ENCODE results near the gene HS1BP3. TPM values are rescaled to one million over a fixed set of nuclear protein-coding genes. Genes with fewer than 3 reads are reported as not detected.

HS1BP3 gene
- total RNA-seq, 1 donor from 2014 or later: 20.1 TPM

DNA sequence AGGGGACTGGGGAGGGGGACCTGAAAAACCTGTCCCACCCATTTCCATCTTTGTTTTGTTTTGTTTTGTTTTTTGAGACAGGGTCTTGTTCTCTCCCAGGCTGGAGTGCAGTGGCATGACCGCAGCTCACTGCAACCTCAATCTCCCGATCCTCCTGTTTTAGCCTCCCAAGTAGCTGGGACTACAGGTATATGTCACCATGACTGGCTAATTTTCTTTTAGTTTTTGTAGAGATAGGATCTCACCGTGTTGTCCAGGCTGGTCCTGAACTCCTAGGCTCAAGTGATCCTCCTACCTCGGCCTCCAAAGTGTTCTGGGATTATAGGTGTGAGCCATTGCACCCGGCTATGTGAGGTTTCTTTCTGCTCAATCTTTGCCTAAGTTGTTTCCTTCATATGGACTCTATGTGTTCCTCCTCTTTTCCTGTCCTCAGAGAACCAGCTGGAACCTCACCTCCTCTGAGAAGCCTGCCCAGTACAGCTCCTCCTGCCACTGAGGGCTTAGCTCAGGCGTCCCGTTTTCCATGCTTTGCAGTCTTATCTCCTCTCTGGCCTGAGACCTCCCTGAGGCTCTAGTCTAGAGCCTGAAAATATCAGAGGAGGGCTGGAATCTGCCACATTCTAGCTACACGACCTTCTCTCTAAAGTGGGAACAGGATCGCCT, 74.8 kb downstream of the HS1BP3 start:
- no peak for ATAC-seq
- no peak for DNase-seq (ENCODE audit: low spot score)

DNA sequence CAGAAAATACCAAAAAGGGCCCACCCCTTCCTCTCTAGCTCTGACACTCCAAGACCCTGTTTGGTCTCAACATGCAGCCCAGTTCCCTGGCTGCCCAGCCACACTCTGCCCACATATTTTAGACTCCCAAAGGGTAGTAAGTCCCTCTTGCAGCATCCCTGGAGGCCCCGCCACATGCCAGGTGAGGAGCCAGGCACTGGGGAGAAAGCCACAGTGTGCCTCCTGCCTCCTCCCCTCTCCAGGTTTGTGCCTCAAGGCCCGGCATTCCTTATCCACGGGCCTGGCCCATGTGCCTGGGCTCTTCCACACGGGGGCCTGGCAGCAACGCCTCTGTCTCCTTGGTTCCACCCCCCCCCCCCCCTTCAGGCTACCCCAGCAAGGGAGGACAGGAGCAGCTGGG, 75.5 kb downstream of the HS1BP3 start:
- DNase-seq (ENCODE audit: low spot score) (no peak), ATAC-seq (no peak)

DNA sequence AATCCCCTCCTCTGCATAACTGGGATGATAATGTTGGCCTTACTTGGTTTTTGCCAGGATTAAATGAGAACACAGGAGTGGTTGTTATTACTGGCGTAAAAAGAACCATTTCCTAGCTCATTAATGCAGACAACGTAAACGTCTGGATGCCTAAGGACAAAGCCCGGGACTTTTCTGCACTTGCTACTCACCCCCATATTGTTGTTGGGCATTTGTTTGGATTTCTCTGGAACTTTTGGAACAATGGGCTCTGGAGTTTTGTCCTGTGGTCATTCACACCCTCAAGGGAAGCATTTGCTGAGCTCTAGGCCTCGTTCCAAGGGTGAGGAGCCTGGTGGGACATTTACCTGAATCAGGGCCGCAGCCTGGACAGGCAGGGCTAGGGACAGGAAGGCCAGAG, 76.0 kb downstream of the HS1BP3 start:
- DNase-seq (ENCODE audit: low spot score) (no peak), ATAC-seq (no peak)

DNA sequence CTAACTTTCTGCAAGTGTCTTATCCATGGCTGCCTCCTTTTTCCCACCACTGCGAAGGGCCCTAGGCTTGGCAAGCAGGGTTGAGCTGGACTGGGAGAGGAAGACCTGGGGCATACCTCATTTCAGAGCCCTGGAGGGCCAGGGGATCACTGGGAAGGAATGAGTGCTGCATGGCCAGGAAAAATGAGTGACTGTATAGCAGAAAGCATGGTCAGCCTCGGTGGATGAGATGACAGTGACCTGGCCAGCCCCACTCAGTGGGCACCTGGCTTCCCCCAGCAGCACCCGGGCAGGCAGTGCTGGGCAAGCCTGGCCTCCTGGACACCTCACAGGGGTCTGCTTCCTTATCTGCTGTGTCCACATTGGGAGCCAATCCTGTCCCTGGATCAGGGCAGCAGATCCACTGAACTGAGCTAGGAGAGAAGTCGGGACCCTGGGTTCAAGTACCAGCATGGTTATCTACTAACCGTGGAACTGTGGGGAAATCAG, 76.4 kb downstream of the HS1BP3 start:
- DNase-seq (ENCODE audit: low spot score) (no peak), ATAC-seq (no peak)

DNA sequence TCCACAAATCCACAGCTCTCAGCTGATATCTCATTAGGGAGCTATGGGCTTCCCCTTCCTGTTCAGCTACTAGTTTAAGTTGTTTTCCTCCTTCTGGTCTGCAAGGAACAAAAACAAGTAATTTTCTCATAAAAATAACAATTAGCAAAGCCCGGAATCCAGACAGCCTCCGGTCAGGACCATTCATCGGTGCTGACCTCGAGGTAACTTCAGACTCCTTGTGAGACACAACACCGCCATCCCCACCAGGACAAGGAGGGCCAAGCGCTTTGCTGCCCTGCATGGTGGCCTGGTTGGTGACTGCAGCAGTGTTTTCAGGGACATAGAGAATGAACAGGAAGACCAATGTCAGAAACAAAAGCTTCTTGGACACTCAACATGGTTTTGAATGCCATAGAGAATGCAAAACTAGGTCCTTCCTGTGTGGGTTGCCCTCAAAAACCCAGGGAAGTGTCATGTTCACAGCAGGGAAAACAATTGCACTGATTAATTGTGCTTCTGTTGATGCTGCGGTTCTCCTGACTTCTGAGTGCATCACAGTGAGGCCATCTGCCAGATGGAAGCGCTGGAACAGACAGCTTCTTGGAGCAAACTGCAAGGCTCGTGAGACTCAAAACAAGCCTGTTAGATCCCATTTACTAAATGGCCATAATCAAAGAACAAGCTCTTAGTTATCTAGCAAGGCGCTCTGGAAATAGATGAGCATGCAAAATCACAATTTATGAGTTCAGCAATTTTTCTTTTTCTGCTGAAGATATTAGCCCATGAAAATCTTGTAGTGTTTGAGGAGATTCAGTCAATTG, 77.1 kb downstream of the HS1BP3 start:
- DNase-seq (ENCODE audit: low spot score) (no peak), ATAC-seq (no peak)

DNA sequence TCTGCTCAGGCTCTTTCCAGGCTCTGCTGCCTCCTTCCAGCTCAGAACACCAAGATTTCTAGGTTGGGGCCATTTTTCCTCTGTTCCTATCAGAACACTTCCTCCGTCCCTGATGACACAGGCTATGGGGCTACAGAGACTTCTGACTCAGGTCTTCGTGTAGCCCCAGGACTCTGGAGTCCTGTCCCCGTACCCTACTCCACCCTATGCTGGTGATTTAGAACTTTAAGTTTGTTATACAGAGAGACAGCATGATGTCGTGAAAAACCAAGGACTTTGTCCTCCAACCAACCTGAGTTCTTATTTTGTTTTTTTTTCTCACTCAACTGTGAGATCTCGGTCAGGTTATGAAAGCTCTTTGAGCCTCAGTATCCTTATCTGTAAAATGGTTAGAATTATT, 78.7 kb downstream of the HS1BP3 start:
- DNase-seq (ENCODE audit: low spot score) (no peak), ATAC-seq (no peak)

DNA sequence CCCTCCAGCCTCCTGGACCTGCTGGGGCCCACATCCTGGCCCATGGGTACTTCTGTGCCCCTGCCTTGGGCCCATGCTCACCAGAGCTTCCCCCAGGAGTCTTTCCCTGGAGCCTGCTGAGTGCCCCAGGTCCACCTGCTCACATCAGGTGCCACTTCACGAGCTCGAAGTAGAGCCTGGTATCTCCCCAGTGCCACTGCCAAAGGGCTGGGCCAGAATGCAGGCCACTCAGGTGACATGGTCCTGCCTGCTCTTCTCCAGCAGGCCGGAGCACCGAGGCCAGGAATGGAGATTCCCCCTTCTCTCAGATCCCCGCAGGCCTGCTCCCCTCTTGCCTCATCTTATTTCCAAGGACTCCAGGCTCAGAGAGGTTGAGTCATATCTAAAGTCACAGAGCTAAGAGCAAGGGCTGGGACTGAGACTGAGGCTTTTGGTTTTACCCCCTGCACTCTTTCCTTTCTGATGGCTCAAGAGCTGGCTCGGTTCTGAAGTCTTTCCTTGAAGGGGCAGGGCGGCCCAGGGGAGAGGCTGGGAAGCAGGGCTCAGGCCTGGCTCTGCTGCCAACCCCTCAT, 79.2 kb downstream of the HS1BP3 start:
- DNase-seq (ENCODE audit: low spot score) (no peak), ATAC-seq (peak; percentile 5)

DNA sequence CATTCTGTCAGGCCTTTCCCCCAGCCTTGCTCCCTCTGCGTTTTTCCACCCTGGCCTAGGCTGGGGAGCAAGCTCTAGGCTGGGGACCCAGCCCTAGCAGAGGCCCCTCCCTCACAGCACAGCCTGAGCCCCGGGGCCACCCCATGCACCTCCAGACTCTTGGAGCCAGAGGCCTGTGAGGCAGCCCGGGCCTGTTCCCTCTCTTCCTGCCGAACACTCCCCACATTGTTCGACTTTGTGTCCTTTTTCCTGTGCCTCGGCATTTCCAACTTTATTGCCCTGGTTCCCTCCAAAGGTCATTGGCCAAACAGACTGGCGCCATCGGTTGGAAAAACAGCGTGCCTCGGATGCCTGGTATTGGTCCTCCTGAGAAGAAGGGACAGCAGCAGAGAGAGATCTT, 79.7 kb downstream of the HS1BP3 start:
- DNase-seq (ENCODE audit: low spot score) (no peak), ATAC-seq (no peak)

DNA sequence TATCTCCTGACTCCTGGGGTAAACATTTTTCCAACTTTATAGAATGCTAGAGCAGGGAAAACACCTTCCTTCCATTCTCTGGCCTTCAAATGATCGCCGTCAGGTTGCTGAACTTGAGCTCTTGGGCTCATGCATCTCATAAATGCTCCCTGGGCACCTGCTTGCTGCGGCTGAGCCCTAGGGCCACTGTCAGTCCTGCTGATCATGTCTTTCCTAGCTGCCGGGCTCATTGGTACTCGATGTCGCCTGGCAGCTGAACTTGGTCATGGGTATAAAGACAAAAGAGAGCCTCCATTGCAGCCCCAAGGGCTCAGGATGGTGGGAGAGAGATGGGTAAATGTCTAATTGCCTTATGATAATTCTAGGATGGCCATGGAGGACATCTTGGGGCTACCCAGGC, 80.6 kb downstream of the HS1BP3 start:
- ATAC-seq: peak; percentile 3
- no peak for DNase-seq (ENCODE audit: low spot score)

DNA sequence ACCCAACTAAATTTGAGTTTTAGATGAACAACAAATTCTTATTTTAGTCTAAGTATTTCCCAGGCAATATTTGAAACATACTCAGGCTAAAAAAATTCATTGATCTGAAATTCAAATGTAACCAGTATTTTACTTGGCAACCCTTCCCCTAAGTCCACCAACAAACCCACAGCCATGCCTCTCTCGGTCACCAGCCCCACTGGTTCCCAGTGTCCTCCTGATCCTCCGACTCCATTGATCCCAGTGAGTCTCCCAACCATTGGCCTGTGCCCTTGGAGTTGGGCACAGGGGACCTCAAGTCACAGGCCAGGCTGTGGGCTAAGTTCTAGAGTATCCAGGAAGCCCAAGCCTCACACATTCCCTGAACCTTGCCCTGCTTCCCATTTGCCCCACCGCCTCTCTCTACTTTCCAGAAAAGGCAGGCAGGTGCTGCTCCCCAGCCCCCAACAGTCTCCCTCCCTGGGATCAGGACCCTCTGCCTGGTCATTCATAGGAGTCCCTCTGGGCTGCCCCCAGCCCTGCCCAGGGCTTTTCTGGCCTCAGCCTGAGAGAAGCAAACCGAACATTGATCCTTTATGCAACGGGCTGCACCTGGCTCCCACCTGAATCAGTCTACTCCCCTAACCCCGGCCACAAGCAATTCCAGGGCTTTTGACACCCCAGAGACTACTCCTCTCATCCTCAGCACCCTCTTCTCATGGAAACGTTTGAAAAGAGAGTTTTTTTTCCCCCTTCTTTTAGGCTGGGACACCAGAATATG, 81.3 kb downstream of the HS1BP3 start:
- ATAC-seq (peak; percentile 74), DNase-seq (ENCODE audit: low spot score) (no peak)

DNA sequence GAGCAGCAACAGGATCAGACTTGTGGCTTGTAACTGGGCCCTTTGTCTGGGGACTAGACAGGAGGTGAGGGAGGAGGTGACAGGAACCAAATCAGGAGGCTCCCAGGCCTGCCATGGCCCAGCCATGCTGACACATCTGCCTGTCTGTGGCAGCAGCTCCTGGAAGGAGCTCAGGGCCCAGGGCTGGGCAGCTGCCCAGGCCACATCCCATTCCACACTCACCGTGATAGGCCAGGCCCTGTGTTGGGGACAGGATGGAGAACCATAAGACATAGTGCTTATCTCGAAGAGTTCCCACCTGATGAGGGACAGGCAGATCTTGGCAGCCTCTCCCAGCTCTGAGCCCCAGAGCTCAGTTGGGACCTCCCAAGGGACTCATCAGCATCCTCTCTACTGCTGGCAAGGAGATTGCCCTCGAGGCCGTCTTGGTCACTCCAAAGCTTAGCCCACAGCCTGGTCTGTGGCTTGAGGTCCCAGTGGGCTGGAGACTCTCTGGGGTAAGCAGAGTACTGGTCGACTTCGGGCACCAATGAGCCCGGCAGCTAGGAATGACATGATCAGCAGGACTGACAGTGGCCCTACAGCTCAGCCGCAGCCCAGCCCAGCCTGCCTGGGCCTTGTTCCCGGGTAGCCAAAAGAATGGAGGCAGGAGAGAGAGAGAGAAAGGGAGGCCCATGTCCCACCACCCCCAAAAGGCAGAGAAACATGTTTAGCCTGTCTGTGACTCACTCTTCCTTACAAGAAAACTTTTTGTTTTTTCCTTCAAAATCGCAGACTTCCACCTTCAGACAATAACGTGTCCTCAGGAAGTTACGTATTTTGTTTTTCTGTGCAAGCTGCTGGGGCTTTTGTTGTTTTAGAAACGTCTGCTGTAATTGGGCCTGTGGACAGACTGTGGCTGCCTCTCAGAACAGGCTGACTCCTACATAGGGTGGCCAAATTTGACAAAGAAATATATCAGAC, 82.1 kb downstream of the HS1BP3 start:
- ATAC-seq (peak; percentile 38), DNase-seq (ENCODE audit: low spot score) (no peak)

DNA sequence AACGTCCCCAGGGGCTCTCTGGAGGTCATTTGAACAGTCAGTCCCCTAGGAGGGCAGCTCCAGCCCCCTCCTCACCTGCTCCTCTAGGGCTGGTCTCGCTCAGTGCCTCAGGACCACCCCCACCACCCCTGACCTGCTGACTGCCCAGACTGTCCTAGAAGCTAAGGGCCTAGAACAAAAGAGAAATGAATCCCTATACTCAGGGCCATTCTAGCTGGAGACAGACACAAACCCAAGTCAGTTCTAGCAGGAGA, 83.0 kb downstream of the HS1BP3 start:
- ATAC-seq (no peak), DNase-seq (ENCODE audit: low spot score) (no peak)

Other genes with a start within 250 kb of the HS1BP3 start
- gene RHOB, start 204.0 kb downstream of the HS1BP3 start, total RNA-seq: 250 TPM
- gene GDF7, start 16.0 kb upstream of the HS1BP3 start, total RNA-seq: 3.5 TPM
- 12.6 TPM for gene LDAH, start 172.0 kb upstream of the HS1BP3 start, total RNA-seq

Data from left lobe of liver (tissue), 2 donors.